Measurements from ENCODE around the gene SORCS1.

Gene SORCS1

DNA sequence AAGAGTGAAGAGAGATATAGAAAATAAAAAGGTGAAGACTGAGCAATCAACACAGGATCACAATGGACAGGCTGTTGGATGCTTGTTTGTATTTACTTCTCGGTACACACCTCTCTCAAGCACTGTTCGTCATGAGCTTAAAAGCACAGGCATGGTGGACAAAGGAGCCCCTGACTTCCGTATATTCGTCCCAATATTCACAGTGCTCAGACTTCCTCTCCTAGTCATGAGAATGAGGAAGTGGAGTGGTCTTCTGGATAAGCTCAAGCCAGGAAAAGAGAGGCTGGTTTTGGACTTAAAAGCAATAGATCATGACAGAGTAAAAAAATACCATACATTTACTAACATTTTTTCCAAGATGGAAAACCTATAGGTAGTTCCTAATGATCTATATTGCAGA is 172.5 kb downstream of the SORCS1 start:
- DNase-seq (ENCODE audit: low read depth in 2 of 2), result no peak

GRCh38 chr10:106991091-106991490 is 173.4 kb downstream of the SORCS1 start:
- DNase-seq (ENCODE audit: low read depth in 2 of 2), result no peak

- DNase-seq (ENCODE audit: low read depth in 2 of 2), result no peak
Measured at GRCh38 chr10:106987362-106987761, 177.1 kb downstream of the SORCS1 start.

- DNase-seq (ENCODE audit: low read depth in 2 of 2), result no peak
Measured at GRCh38 chr10:106982268-106982667, 182.2 kb downstream of the SORCS1 start.

GRCh38 chr10:106981452-106982075 is 182.9 kb downstream of the SORCS1 start:
- DNase-seq (ENCODE audit: low read depth in 2 of 2), result no peak

GRCh38 chr10:106980495-106981451 is 183.7 kb downstream of the SORCS1 start:
- DNase-seq (ENCODE audit: low read depth in 2 of 2), result no peak

DNA sequence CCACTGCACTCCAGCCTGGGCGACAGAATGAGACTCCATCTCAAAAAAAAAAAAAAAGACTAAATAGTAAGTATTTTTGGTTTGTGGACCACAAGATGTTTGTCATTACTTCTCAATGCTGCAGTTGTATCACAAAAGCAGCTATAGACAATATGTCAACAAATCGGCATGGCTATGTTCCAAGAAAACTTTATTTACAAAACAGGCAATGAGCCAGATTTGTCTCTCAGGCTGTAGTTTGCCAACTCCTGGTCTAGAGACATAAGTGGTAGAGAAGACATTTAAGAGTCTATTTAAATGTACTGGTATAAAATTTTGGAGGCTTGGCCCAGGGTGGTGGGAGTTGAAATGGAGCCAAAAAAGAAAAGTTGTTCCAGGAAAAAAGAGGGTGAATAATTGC is 185.8 kb downstream of the SORCS1 start:
- DNase-seq (ENCODE audit: low read depth in 2 of 2), result no peak

DNA sequence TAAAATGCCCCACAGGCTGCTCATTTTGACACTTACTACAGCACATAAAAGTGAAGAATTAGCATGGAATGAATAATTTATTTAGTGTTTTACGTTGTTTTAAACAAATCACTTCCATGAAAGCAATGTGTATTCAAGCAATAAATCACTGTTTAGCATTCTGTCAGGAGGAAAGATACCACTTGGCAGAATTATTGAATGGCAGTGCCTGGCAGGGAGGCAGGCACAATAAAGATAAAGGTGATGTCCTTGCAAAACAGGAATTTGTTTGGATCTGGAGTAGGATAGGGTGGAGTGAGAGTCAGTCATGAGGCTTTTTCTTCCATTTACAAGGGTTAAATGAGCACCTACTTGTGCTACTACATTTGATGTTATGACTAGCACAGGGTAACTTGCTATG is 190.8 kb downstream of the SORCS1 start:
- DNase-seq (ENCODE audit: low read depth in 2 of 2), result no peak

DNA sequence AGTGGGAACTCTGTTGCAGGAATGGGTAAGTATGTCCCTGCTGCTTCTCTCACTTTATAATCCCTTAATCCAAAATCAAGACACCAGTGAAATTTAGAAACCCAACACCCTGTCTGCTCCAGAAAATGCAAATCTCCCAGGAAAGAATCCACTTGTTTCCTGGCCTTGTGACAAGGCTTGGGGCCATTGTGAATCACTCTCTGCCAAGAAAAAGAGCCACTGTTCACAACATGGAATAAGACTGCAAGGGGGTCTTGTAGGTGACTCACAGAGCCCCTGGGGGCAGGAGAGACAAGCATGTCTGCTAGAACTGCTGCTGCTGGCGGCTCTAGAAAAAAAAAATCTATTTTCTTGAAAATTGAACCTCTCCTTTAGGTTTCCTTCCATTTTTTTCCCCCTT is 191.2 kb downstream of the SORCS1 start:
- no peak for DNase-seq (ENCODE audit: low read depth in 2 of 2)

- no peak for DNase-seq (ENCODE audit: low read depth in 2 of 2)
Measured at GRCh38 chr10:106972381-106972780, 192.1 kb downstream of the SORCS1 start.

DNA sequence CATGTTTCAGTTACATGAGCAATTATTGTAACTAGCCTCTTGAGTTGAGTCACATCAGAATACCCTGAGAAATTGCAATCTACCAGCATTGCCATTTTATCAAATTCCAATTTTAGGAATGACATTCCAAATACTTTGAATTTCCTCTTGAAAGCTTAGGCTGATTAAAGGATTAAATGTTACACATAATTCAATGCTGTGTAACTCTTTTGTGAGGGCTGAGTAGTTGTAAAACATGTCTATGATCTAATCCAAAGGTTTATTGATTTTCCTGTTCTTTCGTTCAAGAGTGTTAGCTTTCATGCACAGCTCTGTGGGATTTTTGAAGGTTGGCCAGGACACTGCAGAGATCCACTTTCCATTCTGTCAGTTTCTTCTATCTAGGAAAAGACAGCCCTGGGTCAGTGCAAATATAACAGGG is 193.1 kb downstream of the SORCS1 start:
- no peak for DNase-seq (ENCODE audit: low read depth in 2 of 2)

DNA sequence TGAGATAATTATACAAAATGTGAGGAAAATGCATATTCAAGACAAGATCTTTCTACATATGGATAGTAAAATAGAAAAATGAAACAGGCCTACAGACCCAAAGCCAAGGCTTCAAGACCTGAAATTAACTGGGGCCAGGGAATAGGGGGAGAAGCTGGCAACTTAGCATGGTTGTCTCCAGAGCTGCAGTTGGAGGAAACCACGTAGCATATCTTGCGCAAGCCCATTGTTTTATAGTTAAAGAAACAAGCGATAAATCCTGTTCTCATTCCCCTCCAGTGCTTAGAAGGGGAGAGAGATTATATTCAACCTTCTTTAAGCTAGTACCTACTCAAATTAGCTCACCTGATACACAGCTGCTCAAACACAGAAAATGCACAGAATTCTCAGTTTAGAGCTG is 197.1 kb downstream of the SORCS1 start:
- no peak for DNase-seq (ENCODE audit: low read depth in 2 of 2)

DNA sequence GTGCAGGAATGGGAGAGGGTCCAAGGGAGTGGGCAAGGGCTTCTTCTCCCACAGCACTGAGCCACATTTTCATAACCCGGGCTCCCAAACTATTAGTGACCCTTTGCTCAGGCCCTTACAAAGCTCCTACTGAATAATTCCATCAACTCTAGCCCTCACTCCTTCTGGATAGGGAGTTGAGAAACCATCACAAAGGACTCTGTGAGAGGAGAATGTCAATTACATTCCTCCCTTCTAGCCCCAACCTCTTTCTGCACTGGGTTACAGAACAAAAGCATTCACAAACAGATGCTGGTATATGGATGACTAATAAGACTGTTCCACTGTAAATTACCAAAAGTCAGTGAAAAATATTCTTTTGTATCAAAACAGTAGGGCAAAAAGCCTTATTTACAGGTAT is 203.7 kb downstream of the SORCS1 start:
- DNase-seq (ENCODE audit: low read depth in 2 of 2), result no peak

DNA sequence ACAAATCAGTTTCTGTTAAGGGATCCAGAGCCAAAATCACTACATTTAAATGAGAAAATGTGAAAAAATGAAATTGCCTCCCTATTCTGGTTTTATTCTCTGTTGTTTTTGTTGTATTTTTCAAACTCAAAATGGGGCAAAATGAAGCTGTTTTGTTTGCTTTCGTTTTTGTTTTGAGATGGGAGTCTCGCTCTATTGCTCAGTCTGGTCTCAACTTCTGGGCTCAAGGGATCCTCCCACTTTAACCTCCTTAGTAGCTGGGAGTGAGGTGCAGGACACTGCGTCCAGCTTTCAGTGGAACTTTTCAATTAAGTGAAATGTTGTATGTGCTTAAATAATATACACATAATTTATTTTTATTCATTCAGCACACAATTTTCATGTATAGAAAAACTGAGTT is 205.0 kb downstream of the SORCS1 start:
- DNase-seq (ENCODE audit: low read depth in 2 of 2), result no peak

DNA sequence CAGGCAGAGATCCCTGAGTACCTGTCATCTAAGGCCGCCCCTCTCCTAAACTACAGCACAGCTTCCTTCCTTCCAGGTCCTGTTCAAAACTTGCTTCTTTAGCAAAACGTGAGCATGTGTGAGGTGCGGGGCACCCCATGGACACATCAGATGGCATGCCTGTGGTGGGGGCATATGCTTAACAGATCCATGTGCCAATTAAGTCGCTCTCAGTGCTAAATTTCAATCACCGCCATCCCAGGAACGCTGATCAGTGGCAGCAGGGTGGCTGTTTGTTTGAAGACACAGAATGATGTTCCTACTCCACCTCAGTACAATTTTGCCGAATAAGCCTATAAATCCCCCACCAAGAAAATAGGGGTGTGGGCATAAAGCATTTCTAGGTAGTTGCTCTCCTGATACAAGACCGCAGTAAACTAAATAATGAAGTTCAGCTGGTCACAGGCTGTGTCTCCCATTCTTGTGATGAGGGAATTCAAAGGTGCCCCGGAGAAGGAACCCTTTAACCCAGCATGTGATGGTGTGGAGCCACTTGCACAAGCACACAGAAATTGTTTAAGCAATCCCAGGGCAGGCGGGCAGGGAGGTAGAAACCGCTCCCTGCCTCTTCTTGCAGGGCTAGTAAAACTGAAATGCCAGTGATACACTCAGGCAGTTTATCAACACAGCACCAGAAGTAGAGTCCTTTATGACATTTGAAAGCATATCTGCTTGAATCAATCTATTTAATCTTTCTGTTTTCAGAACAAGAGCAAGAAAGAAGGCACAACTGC is 205.7 kb downstream of the SORCS1 start:
- DNase-seq (ENCODE audit: low read depth in 2 of 2), result no peak

- no peak for DNase-seq (ENCODE audit: low read depth in 2 of 2)
Measured at GRCh38 chr10:106957823-106958588, 206.5 kb downstream of the SORCS1 start.

DNA sequence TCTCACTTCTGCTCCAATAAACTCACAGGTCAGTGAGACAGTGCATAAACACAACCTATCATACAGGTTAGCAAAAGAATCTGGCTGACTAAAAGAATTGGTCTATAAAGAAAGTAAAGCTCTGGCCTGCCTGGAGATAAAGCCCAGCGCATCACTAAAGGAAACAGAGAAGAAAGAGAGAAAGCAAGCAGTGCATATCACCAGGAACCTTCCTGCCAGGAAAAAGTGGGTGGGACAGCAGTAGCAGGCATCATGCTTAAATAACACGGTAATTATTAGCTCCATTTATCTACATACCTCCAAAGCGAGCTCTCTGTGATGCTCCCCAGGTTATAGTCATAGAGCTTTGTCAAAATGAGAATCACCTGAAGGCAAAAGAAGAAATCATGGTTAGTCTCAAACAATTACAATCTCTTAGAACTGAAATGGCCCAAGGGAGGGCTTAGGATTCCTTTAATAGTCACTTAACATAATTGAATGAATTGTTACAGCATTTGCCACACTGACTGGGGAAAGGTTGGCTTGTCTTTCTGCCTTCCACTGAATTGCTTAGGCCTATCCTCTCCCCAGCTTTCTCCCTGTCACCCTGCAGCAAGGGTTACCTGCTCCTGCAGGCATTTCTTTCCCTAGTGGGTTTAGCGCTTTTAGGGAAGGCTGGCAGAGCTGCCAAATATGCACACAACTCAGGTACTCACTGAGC is 208.1 kb downstream of the SORCS1 start:
- DNase-seq (ENCODE audit: low read depth in 2 of 2), result no peak

DNA sequence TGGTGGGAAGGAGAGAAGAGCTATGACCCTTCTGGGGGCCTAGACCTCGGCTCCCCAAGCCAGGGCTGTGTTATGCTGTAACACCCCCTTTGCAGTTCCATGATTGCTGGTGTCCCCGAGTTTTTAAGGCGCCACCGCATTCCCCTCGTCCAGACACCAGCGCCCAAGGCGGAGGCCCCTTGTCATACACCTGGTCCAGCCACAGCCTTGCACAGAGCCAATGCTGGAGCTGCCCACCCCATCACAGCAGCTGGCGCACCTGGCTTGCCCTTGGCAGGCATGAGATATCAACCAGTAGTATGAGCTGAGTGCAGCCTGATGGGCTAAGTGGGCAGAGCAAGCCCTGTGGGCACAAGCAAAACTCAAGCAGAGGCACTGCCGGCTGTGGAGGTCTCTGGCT is 209.4 kb downstream of the SORCS1 start:
- no peak for DNase-seq (ENCODE audit: low read depth in 2 of 2)

DNA sequence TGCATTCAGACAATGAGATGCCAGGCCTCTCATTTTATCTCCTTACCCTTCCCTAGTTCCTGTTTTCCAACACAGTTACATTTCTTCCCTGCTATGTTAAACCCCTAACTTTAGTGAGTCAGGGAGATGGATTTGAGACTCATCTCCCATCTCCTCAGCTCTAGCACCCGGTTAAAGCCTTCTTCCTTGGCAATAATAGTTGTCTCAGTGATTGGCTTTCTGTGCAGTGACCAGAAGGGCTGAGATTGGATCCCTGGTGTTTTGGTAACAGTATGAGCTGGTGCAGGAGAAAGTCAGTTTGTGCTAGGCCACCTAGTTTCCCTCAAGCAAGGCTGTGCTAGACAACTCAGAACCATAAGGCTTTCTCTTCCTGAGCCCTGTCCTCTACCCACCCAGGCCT is 212.5 kb downstream of the SORCS1 start:
- no peak for DNase-seq (ENCODE audit: low read depth in 2 of 2)

GRCh38 chr10:106949680-106950478 is 214.6 kb downstream of the SORCS1 start:
- no peak for DNase-seq (ENCODE audit: low read depth in 2 of 2)

Measured in stimulated activated CD8-positive, alpha-beta memory T cell treated with anti-CD3 and anti-CD28 coated beads, Interleukin-7, amount 100 ng/mL, for 4 hours (primary cell).